PFSK-1 (cell line): ENCODE data around the gene GTF2F1.

Experiments
- FOXP2 ChIP-seq: optimal IDR thresholded peaks from 2 replicates; pipeline ENCODE3; 2011; ENCODE audit warnings: borderline replicate concordance, control low read depth, inconsistent platforms; ENCODE audit not compliant: insufficient read depth; ENCODE audit errors: extremely low read length, extremely low read depth
- POLR2AphosphoS5 ChIP-seq: IDR thresholded peaks from 2 replicates; pipeline ENCODE4 v1.6.1; 2012; ENCODE audit warnings: low read depth, mild to moderate bottlenecking, control low read depth, low read length, moderate library complexity
- TAF1 ChIP-seq: IDR thresholded peaks from 2 replicates; pipeline ENCODE4 v1.6.1; 2012; ENCODE audit warnings: low read length, control low read depth, borderline replicate concordance; ENCODE audit not compliant: insufficient read depth
- TF ChIP-seq, protein P1 (sequence below), 2 experiments: IDR thresholded peaks; 2 replicates each; pipeline versions ENCODE4 v1.6.1 to v1.8.0; 2011 to 2012; ENCODE audit warnings: low read depth in 2 of 2, low read length in 2 of 2, control low read depth in 1 of 2, inconsistent platforms in 1 of 2, mild to moderate bottlenecking in 1 of 2, moderate library complexity in 1 of 2; ENCODE audit not compliant: insufficient read depth in 1 of 2

DNA sequence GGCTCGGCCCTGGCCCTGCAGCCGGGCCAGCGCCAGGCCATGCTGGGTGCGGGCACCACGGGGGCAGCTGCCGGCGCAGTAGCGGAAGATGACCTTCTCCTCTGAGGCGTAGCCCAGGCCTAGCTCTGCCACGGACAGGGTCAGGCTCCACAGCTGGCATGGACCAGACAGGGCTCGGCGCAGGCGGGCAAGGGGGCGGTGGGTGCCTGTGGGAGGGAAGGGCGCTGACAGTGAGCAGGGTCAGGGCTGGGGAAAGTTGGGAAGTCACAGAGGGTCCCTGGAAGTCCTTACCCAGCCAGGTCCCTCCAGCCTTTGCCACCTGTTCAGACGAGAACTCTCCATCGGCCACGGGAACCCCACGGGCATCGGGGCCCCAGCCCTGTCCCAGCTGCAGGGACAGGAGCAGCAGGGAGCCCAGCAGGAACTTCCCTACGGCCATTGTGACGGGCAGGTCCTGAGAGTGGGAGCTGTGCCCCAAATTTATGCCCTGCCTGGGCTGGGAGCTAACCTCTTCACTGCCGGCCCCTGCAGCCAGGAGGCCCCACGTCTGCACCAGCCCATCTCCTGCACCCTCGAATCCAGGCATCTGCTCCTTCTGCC, 17.5 kb downstream of the GTF2F1 start, which contains the start of gene PSPN:
- no peak for TF ChIP-seq TAF1
- TF ChIP-seq POLR2AphosphoS5, result 0 out of 2 replicates have a peak, but pooled peaks have one; percentile 9
- TF ChIP-seq FOXP2, result no peak
- TF ChIP-seq, protein P1, sequence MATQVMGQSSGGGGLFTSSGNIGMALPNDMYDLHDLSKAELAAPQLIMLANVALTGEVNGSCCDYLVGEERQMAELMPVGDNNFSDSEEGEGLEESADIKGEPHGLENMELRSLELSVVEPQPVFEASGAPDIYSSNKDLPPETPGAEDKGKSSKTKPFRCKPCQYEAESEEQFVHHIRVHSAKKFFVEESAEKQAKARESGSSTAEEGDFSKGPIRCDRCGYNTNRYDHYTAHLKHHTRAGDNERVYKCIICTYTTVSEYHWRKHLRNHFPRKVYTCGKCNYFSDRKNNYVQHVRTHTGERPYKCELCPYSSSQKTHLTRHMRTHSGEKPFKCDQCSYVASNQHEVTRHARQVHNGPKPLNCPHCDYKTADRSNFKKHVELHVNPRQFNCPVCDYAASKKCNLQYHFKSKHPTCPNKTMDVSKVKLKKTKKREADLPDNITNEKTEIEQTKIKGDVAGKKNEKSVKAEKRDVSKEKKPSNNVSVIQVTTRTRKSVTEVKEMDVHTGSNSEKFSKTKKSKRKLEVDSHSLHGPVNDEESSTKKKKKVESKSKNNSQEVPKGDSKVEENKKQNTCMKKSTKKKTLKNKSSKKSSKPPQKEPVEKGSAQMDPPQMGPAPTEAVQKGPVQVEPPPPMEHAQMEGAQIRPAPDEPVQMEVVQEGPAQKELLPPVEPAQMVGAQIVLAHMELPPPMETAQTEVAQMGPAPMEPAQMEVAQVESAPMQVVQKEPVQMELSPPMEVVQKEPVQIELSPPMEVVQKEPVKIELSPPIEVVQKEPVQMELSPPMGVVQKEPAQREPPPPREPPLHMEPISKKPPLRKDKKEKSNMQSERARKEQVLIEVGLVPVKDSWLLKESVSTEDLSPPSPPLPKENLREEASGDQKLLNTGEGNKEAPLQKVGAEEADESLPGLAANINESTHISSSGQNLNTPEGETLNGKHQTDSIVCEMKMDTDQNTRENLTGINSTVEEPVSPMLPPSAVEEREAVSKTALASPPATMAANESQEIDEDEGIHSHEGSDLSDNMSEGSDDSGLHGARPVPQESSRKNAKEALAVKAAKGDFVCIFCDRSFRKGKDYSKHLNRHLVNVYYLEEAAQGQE (IDR thresholded peaks at IDR 0.05; ENCODE audit: insufficient read depth in 1 of 2, low read depth in 2 of 2, low read length in 2 of 2), result no peak
